NCI-H1092 (cell line): ENCODE results near the gene CAMKV.
"Not testable (repeated sequence)": the region's sequence is repeated elsewhere in the genome, so short reads cannot be mapped to it uniquely, and the experiment has no call there.

Source experiments
- DNase-seq: peaks from one replicate; lab custom pipeline; 2025; lab: John Stamatoyannopoulos, UW

Gene CAMKV

DNA sequence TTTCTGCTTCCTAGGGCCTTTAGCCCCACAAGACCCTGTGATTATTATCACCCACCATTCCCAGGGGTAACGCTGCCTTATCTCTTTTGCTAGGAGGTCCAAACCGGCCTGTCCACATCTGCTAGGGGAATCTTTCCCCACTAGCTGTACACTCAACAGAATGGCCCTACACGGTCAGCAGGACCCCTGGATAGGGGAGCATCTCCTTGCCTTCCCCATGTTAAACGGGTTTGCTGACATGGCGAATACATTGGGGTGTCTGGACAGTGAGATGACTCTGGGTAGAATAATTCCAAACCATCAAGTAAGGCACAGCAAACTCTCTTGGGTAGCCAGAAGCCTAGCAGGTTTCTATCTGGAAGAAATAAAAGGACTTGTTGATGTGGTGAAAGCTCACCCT, 14.0 kb downstream of the CAMKV start:
- DNase-seq: no peak

DNA sequence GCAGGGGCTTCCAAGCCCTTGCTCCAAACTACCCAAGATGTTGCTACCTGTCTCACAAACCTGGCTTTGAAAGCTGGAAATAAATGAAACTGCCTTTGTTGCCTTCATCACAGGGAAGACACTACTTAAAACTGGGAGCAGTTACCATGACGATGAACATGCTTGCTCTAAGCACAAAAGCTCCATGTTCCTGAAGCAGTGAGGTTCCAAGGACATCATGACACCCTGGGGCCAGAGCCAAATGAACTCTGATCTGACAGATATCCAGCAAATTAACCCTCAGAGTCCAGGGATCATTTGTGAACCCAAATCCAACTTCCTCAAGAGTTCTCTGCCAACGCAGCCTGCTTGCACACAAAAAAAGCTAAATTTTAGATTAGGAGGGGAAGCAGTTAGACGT, 24.0 kb downstream of the CAMKV start:
- no peak for DNase-seq

DNA sequence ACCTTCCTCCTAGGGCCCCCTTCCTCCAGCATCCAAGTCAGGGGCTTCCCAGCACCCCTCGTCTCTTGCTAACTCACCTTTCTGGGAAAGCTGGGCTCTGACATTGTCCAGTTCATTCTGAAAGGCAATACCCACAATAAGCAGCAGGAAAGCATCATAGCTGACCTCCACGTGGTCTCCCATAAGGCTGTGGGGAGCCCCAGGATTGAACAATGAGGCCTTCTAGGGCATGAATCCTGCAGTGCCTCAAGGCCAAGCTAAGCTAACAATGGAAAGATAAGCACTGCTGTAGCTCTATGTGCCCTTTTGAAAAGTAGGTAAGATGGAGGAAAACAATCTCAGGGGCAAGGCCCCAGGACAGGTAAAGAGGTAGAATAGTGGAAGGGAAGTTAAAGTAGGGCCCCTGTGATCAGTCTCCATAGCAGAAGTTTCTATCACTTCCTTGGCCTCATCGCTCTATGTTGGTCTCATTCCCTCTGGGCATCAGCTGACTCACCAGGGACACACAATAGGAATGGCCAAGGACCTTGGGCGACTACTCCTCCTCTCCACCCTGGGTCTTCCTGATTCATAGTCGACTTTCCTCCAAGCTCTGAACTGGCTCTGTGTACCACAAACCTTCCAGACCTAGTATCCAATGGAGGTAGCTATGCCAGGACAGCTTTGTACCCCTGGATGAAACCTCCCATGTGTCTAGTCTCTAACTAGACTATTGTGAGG, 25.1 kb downstream of the CAMKV start:
- no peak for DNase-seq

DNA sequence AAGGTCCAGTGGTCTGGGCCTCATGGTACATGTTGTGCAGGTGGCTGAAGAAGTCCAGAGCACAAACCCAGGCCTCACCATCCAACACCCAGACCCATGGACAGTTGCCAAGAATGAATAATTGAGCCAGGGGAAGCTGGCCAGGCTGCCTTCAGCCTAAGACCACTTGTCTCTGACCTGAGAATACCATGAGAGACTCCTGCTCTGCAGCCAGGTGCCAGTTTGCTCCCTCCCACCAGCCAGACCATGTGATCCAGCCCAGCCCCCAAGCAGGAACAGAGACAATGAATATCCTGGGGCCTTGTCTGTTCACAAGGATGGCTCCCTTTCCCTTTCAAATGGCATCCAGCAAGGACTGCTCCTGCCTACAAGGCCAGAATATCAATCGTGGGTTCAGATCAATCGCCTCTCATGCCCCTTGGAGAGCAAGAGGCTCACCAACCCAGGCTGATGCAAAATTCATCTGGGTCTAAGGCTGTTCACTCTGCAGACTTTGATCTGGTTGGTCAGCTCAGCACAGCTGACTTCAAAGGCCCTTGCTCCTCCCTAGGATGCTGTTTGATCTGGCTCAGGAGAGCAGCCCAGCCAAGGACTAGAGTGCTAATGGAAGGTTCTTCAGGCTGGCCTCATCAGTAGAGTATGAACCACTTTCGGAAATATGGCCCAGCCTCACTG, 26.7 kb downstream of the CAMKV start:
- no peak for DNase-seq

DNA sequence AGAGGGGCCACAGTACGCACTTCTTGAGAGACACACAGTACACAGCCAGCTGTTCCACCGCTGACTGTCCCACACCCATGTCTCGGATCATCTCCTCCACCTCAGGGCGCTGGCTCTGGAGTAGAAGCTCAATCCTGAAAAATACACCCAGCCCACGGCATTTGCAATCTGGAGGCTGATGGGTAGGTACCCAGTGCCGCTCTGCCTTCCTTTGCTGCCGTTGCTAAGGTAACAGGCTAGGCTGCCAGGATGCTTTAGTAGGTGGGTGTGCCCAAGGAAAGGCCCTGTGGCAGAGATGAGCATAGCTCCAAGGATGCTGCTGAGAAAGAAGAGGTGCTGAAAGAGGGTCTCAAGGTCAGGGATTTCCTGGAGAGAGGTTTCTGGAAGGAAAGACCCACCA, 27.9 kb downstream of the CAMKV start:
- no peak for DNase-seq

DNA sequence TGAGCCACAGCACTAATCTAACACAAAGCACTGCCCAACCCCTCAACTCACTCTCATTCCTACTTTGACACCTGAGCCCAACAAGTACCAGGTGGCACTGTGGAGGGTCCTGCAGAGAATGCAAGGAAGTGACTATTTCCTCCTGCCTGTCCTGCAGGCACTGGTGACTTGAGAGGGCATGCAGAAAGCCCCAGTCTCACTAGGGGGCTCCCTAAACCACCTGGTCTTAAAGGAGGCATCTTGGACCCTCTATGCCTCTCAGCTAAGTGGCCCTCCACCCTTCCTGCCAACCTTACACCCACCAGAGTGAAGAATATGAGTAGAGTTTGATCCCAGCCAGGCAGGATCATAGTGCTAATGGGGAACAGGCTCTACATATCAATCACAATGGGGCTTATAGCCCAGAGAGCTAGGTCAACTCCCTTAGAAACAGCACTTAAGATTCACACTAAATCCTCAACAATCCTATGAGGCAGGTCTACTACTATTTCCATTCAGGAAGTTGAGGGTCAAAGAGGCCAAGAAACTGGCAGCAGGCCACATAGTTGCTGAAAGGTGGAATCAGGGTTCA, 28.5 kb downstream of the CAMKV start:
- DNase-seq: no peak

DNA sequence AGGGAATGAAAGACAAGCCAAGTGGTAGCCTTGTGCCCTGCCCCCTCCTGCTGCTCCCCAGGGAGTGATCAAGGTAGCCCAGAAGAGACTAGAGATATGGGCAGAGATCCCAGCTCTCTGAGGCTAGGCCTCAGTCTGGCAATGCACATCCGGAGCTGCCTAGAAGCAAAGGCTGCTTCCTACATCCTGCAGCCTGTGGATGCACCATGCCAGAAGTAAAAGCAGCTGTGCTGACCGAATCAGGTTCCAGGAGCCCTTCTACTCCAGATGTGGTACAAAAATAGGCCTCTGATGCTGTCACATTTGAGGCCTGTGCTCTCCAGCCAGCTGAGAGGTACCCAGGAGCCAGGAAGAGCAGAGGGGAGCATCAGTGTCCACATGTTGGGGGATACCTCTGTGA, 29.3 kb downstream of the CAMKV start:
- DNase-seq: no peak

DNA sequence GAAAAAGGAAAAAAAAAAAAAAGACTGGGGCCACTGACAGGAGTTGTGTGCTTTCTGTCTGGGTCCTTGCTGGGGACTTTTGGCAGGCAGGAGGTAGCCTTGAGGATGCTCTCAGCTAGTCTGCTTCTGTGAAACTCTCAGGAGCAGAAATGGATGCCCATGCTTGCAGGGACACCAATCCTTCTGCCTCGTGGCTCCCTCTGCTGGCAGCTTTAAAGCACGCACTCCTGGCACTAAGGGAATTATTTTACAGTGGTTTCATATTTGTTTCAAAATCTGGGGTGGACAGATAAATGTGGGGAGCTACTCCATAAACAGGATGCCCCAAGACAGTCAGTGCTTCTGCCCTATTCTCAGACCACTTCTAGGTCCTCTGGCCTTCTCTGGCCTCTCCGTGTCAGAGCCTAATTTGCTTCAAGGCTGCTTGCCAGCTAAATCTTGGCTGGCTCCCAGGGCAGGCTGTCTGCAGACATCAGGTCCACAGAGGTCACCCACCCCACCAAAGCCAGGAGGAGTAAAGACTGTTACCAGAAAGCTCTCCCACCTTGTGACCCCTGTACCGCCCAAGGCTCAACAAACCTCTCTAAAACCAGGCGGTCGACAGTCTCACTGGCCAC, 30.4 kb downstream of the CAMKV start:
- peak; percentile 13 for DNase-seq

DNA sequence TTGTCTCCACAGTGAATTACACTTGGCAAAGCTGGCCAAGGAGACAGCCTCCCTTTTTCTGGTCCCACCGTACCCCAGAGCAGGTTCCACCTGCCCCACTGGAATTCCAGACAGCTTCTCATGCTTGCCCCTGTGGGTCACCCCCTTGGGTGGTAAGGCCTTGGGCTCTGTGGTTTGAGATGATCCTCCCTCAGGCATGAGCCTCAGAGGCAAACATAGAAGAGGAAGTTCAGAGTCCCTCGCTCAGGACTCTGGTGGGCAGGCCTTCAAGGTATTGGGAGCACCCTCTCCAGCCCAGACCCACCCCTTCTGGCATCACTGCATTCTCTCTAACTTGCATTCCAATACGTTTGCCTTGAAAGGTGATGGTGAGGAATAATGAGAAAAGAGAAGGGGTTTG, 38.4 kb downstream of the CAMKV start:
- no peak for DNase-seq

DNA sequence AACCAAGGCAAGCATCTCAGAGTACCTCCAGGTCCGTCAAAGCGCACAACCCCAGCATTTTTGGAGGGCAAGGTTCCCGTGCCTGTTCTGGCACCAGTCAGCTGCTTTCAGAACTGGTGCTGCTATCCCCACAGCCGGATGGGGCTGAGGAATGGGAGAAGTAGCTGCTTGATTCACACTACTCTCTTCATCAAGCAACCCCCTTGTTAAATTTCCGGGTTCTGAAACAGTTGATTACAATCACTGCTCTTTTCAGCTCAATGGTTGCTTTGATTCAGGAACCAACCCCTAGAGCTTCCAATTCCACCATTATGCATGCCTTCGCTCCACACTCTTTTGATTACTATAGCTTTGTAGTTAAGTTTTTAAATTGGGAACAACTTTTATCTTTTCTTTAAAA, 43.7 kb downstream of the CAMKV start:
- no peak for DNase-seq

DNA sequence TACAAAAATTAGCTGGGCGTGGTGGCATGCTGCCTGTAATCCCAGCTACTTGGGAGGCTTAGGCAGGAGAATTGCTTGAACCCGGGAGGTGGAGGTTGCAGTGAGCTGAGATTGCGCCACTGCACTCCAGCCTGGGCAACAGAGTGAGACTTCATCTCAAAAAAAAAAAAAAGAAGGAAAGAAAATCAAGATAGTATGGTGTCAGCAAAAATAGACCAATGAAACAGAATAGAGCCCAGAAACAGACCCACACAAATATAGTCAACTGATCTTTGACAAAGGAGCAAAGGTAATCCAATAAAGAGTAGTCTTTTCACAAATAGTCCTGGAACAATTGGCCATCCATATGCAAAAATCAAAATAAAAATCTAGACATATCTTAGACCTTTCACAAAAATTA, 46.6 kb downstream of the CAMKV start:
- DNase-seq: not testable (repeated sequence)

DNA sequence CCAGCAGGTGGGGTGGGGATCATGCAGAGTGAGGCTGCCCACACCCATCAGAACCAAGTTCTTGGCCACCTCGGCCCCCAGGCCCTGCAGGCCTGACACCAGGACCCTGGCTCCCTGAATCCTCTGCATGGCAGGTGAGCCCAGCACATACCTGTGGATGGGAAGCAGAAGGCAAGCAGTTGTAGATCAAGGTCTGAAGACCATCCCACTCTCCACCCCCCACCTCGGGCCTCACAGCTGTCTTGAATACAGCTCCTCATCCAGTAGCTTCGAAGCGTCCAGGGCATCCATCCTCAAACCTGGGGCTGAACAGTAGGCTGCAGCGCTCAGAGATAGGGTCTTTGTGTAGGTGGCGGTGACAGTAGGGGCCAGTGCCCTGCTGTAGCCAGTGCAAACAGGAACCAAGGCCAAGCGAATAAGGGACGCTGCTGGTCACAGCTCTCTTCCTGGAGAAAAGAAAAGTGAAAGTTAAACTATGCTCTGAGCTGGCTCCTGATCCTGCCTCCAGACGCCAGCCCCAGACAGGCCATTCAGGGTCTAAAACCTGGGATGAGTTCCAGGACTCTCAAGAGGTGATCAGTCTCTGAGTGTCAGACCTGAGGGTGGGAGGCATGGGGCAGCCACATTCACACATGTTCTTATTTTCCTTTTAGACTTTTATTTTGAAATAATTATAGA, 56.1 kb downstream of the CAMKV start, which contains the start of gene UBA7:
Gene UBA7 (minus strand): TSS at position 457 of the 678 bp plus-strand sequence. CDS start 166 bp downstream, at position 291.
- DNase-seq: peak; percentile 1

DNA sequence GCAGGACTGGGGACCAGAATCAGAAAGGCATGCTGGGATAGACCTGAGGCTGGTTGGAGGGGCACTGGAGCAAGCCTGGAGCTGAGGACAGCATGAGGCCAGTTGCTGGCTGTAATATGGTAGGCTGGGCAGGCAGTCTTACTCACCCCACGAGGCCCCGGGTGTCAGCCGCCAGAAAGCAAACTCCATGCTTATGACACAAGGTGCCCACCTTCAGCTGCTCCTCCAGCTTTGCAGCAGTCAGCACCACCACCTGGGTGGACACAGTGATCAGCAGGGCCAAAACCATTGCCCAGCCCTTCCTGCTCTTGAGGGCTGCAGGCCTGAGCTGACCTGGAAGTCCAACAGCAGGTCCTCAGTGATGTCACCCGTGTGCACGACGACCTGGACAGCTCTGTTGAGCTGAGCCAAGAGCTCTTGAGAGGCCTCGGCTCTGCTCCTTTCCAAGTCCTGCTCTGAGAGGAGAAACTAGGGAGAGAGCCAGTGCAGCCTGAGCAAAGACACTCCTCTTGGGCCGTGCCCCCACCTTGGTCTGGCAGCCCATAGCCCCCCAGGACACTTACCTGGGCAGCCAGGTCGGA, 56.7 kb downstream of the CAMKV start:
- DNase-seq: no peak
